Measurements from ENCODE around the gene PLA2G12A.

GRCh38 chr4:109746728-109747127 lies 16.9 kb upstream of the PLA2G12A start:
- no peak for TF ChIP-seq EZH2 (IDR thresholded peaks at IDR 0.05; ENCODE audit: borderline replicate concordance, low read length)
- TF ChIP-seq, protein P1, sequence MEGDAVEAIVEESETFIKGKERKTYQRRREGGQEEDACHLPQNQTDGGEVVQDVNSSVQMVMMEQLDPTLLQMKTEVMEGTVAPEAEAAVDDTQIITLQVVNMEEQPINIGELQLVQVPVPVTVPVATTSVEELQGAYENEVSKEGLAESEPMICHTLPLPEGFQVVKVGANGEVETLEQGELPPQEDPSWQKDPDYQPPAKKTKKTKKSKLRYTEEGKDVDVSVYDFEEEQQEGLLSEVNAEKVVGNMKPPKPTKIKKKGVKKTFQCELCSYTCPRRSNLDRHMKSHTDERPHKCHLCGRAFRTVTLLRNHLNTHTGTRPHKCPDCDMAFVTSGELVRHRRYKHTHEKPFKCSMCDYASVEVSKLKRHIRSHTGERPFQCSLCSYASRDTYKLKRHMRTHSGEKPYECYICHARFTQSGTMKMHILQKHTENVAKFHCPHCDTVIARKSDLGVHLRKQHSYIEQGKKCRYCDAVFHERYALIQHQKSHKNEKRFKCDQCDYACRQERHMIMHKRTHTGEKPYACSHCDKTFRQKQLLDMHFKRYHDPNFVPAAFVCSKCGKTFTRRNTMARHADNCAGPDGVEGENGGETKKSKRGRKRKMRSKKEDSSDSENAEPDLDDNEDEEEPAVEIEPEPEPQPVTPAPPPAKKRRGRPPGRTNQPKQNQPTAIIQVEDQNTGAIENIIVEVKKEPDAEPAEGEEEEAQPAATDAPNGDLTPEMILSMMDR (conservative IDR thresholded peaks at IDR 0.05 in 1 of 2, IDR thresholded peaks at IDR 0.05 in 1 of 2; ENCODE audit: extremely low read depth in 1 of 2, insufficient read depth in 1 of 2, low read depth in 1 of 2, low read length in 2 of 2): no peak

Measured in mammary epithelial cell (primary cell).